ENCODE measurements around the gene FOXA1. TPM values are rescaled to one million over a fixed set of nuclear protein-coding genes. Genes with fewer than 3 reads are reported as not detected.

The FOXA1 gene
- total and polyA plus RNA-seq, 2 of the 8 experiments (the other 6 are each of a cell fraction or from before 2014, with no cell fraction given): 0.08 to 0.20 TPM

DNA sequence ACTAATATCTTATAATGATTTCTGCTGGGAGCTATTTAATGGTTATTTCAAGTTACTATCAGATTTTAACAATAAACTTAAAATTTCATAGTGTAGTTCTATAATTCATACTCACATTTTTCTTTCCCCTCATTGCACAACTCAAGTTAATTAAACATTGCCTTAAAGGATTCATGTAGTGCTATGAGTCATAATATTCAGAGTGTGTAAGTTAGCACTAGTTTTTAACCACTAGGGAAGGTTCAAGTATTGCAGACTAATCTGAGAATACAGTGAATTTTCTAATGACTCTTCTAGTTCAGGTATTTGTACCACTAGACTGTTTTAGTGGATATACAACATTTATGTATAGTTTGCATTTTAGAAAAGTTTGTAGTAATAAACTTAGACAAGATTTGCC lies 49.9 kb downstream of the FOXA1 start:
- Histone ChIP-seq H3K27me3 (replicated peaks in 1 of 4; ENCODE audit: control insufficient read depth in 3 of 4, extremely low read depth in 1 of 4, insufficient read depth in 3 of 4, low read length in 3 of 4) (no peaks in the 10 kb centered on the region), H3K4me1 (replicated peaks in 1 of 4; ENCODE audit: control insufficient read depth in 3 of 4, insufficient read depth in 4 of 4, low read length in 3 of 4) (no peaks in the 10 kb centered on the region), H3K79me1 (ENCODE audit: low read depth, low read length) (no peaks in the 10 kb centered on the region), H3K23ac (ENCODE audit: insufficient read length) (no peak overlapping the region), H2AFZ (ENCODE audit: low read length) (no peak overlapping the region), H3K14ac (ENCODE audit: insufficient read length) (no peak overlapping the region), H2BK5ac (ENCODE audit: low read depth, low read length) (no peak overlapping the region), H4K5ac (ENCODE audit: insufficient read length, low read depth, low read length) (no peak overlapping the region), H2AK5ac (ENCODE audit: low read depth, low read length) (no peak overlapping the region), H2BK120ac (replicated peaks; ENCODE audit: low read depth, low read length) (no peak overlapping the region), H4K8ac (ENCODE audit: extremely low read depth, insufficient read depth, low read length) (no peak overlapping the region), H3K4me2 (ENCODE audit: insufficient read depth in 1 of 2, low read depth in 2 of 2, low read length in 2 of 2) (no peak overlapping the region), H3K79me2 (ENCODE audit: control insufficient read depth in 1 of 2, insufficient read depth in 2 of 2, low read length in 2 of 2) (no peaks in the 10 kb centered on the region), H4K20me1 (replicated peaks in 1 of 2; ENCODE audit: control insufficient read depth in 1 of 2, insufficient read depth in 2 of 2, low read length in 2 of 2) (no peaks in the 10 kb centered on the region), H3K4ac (replicated peaks; ENCODE audit: insufficient read length, low read depth, low read length) (no peak overlapping the region), H3K56ac (replicated peaks; ENCODE audit: insufficient read length, low read depth, low read length) (no peak overlapping the region), H3K4me3 (ENCODE audit: extremely low read depth in 1 of 4, insufficient read depth in 2 of 4, low read depth in 3 of 4, low read length in 4 of 4) (no peak overlapping the region), H2BK15ac (ENCODE audit: low read length) (no peak overlapping the region), H3K23me2 (ENCODE audit: low read depth, low read length) (no peaks in the 10 kb centered on the region), H2BK12ac (ENCODE audit: low read depth, low read length) (no peak overlapping the region), H3K36me3 (ENCODE audit: control insufficient read depth in 2 of 4, insufficient read depth in 4 of 4, low read length in 3 of 4) (no peaks in the 10 kb centered on the region), H3K9ac (replicated peaks in 1 of 4; ENCODE audit: extremely low read depth in 1 of 4, low read depth in 3 of 4, low read length in 3 of 4) (no peak overlapping the region), H2BK20ac (ENCODE audit: low read length) (no peak overlapping the region), H4K91ac (replicated peaks; ENCODE audit: insufficient read length, low read length) (no peak overlapping the region), H3K27ac (ENCODE audit: low read depth, low read length) (no peak overlapping the region), H3K9me3 (ENCODE audit: insufficient read depth in 2 of 2, low read depth in 1 of 2, low read length in 1 of 2) (no peaks in the 10 kb centered on the region), H3K18ac (ENCODE audit: extremely low read depth, low read length) (no peak overlapping the region)
- FAIRE-seq (no peak), DNase-seq (ENCODE audit: low read depth in 1 of 2, low spot score in 2 of 2) (no peak)
- CTCF ChIA-PET (ENCODE audit: partially characterized antibody): interaction anchor here (1.3 kb wide), 1 partner anchor 299 kb away, joined by 4 read pairs; no protein-coding TSS in a partner anchor
- POLR2A ChIA-PET (ENCODE audit: partially characterized antibody): no interaction called here
- no peak for TF ChIP-seq EZH2 (IDR thresholded peaks at IDR 0.05; ENCODE audit: low read depth, low read length, severe bottlenecking)
- TF ChIP-seq SIX5 (IDR thresholded peaks at IDR 0.05; ENCODE audit: low read depth, low read length): no peak
